GM12878 (cell line): ENCODE results near the gene CENPP. TPM values are rescaled to one million over a fixed set of nuclear protein-coding genes. Genes with fewer than 3 reads are reported as not detected.
A peak's percentile ranks its signal among the peaks of the same experiment; 100 is the strongest.

Experiments
- ATAC-seq: fragments of 200-7000 bp; cut with Tn5 transposase; 3 replicates; pipeline ENCODE4 v1.9.1; 2020; ENCODE audit warnings: mild to moderate bottlenecking, moderate library complexity
- BruUV-seq: library from RNA; stranded (reverse); fragments of 400-500 nt; replicated peaks from 2 replicates; lab custom pipeline; 2021; lab: Mats Ljungman, UMichigan
- CTCF ChIA-PET: fragments of 300-600 bp; sonication (Branson Sonifier 250); formaldehyde crosslinking; extraction: SDS; loops from one replicate; lab custom pipeline; 2021; ENCODE audit warnings: inconsistent platforms; lab: Yijun Ruan, JAX
- POLR2A ChIA-PET: fragments of 350-600 bp; formaldehyde crosslinking; extraction: SDS; loops from one replicate; lab custom pipeline; 2021; ENCODE audit warnings: inconsistent platforms; lab: Charles Lee
- RAD21 ChIA-PET: fragments of 300-600 bp; sonication (Branson Sonifier 250); formaldehyde crosslinking; loops from one replicate; lab custom pipeline; 2023; ENCODE audit warnings: antibody characterized with exemption; ENCODE audit not compliant: unreplicated experiment; lab: Charles Lee
- SMC1A ChIA-PET: fragments of 300-600 bp; sonication (Branson Sonifier 250); formaldehyde crosslinking; loops from one replicate; lab custom pipeline; 2023; ENCODE audit not compliant: unreplicated experiment, uncharacterized antibody; lab: Charles Lee
- DNase-seq: peaks from one replicate; pipeline ENCODE4 v3.0.0-alpha.2; 2011; ENCODE audit warnings: low read depth, low spot score
- FAIRE-seq: peaks from 3 replicates; lab custom pipeline; 2011; peaks lifted over from hg19 to GRCh38; lab: Jason Lieb, UNC
- H2AFZ ChIP-seq: 2 replicates; pipeline ENCODE4 v1.6.0; 2011; ENCODE audit warnings: low read depth, low read length, control low read depth; ENCODE audit not compliant: control insufficient read depth
- H3K27ac ChIP-seq: 2 replicates; pipeline ENCODE4 v1.5.1; 2011; ENCODE audit warnings: control low read depth; ENCODE audit not compliant: control insufficient read depth, insufficient read depth
- H3K27me3 ChIP-seq, 2 experiments: replicated peaks in 1 of 2; 2 replicates each; pipeline versions ENCODE4 v1.6.0 to v1.6.1; 2011; ENCODE audit warnings: low read length in 1 of 2; ENCODE audit not compliant: control insufficient read depth in 2 of 2, insufficient read depth in 2 of 2
- H3K36me3 ChIP-seq, 2 experiments: 2 replicates each; pipeline ENCODE4 v1.5.1; 2011; ENCODE audit warnings: low read length in 1 of 2; ENCODE audit not compliant: control insufficient read depth in 2 of 2, insufficient read depth in 2 of 2
- H3K4me1 ChIP-seq: 2 replicates; pipeline ENCODE4 v1.6.1; 2011; ENCODE audit warnings: mild to moderate bottlenecking, low read length, moderate library complexity, mixed read lengths; ENCODE audit not compliant: control insufficient read depth, insufficient read depth
- H3K4me2 ChIP-seq: 2 replicates; pipeline ENCODE4 v1.6.0; 2011; ENCODE audit warnings: control low read depth; ENCODE audit not compliant: control insufficient read depth, insufficient read depth
- H3K4me3 ChIP-seq: fragments of 200-600 bp; sonication (generic); 2 replicates; pipeline ENCODE4 v1.5.1; 2016
- H3K79me2 ChIP-seq: 2 replicates; pipeline ENCODE4 v1.6.0; 2011; ENCODE audit warnings: low read length; ENCODE audit not compliant: control insufficient read depth, insufficient read depth
- H3K9ac ChIP-seq: 2 replicates; pipeline ENCODE4 v1.8.0; 2011; ENCODE audit warnings: low read length, control low read depth, mixed read lengths; ENCODE audit not compliant: control insufficient read depth, insufficient read depth
- H3K9me3 ChIP-seq: replicated peaks from 3 replicates; pipeline ENCODE4 v1.5.1; 2011; ENCODE audit warnings: mild to moderate bottlenecking, low read length; ENCODE audit not compliant: control insufficient read depth, insufficient read depth
- H4K20me1 ChIP-seq: 2 replicates; pipeline ENCODE4 v1.6.0; 2011; ENCODE audit not compliant: control insufficient read depth, insufficient read depth
- CEBPZ ChIP-seq: fragments of 150-350 bp; IDR thresholded peaks from 2 replicates; pipeline ENCODE4 v1.6.1; 2016; ENCODE audit warnings: low read depth, low read length
- ETV6 ChIP-seq, 2 experiments: fragments of 450-650 bp in 1 of 2; IDR thresholded peaks in 1 of 2; conservative IDR thresholded peaks in 1 of 2; 2 replicates each; pipeline ENCODE4 v1.6.1; 2014; ENCODE audit warnings: antibody characterized with exemption in 1 of 2, borderline replicate concordance in 1 of 2, low read depth in 1 of 2, mild to moderate bottlenecking in 1 of 2, moderate library complexity in 1 of 2
- HSF1 ChIP-seq: fragments of 150-350 bp; IDR thresholded peaks from 2 replicates; pipeline ENCODE4 v1.6.1; 2014; ENCODE audit warnings: mild to moderate bottlenecking, low read depth, low read length
- JUNB ChIP-seq: IDR thresholded peaks from 2 replicates; pipeline ENCODE4 v1.6.1; 2016; ENCODE audit warnings: antibody characterized with exemption, mild to moderate bottlenecking
- LARP7 ChIP-seq: fragments of 450-650 bp; IDR thresholded peaks from 2 replicates; pipeline ENCODE4 v1.6.1; 2017; ENCODE audit warnings: mild to moderate bottlenecking
- RAD51 ChIP-seq: fragments of 450-650 bp; IDR thresholded peaks from 2 replicates; pipeline ENCODE4 v1.6.1; 2016; ENCODE audit warnings: moderate library complexity, mild to moderate bottlenecking, inconsistent platforms
- RUNX3 ChIP-seq: IDR thresholded peaks from 2 replicates; pipeline ENCODE4 v1.6.1; 2012; ENCODE audit warnings: low read length, inconsistent platforms
- ZNF622 ChIP-seq: fragments of 450-650 bp; IDR thresholded peaks from 2 replicates; pipeline ENCODE4 v1.6.1; 2017; ENCODE audit warnings: mild to moderate bottlenecking, inconsistent platforms
- WGBS: methylation state at CpG from one replicate; pipeline ENCODE4 v1.1.6; 2016; ENCODE audit warnings: low lambda C conversion rate; ENCODE audit not compliant: insufficient replicate concordance, insufficient coverage; ENCODE audit errors: missing lambda C conversion rate; 5-methylcytosine and 5-hydroxymethylcytosine counted together
- in situ Hi-C: fragments of 300-500 bp; cut with MboI; formaldehyde crosslinking; loops from 9 replicates; pipeline ENCODE4 v1.14.3; 2018; ENCODE audit warnings: mixed read lengths
- intact Hi-C: fragments of 100-400 bp; cut with micrococcal nuclease; formaldehyde crosslinking; loops from one replicate; pipeline ENCODE4 v1.14.2; 2022; ENCODE audit not compliant: unreplicated experiment
- polyA plus RNA-seq, 11 experiments: library from polyadenylated mRNA; depleted of rRNA in 4 of 11; unstranded in 6 of 11; stranded (reverse) in 5 of 11; fragments of >200 nt; fragmentation: Nextera tagmentation in 4 of 11; fragmentation: Illumina TruSeq in 1 of 11; extraction: Ambion mirVana in 4 of 11; extraction: Trizol in 1 of 11; gene quantifications; 1 replicate in 1 of 11; 2 replicates in 10 of 11; pipeline versions ENCODE4 v1.2.1 to v1.2.3, GENCODE V29; 2011 to 2016; ENCODE audit warnings: inconsistent platforms in 2 of 11, missing spikeins in 2 of 11, low read depth in 1 of 11
- total RNA-seq, 4 experiments: library from RNA; depleted of rRNA in 3 of 4; stranded (reverse); fragments of >200 nt in 3 of 4; fragmentation: Illumina TruSeq in 1 of 4; extraction: Trizol in 1 of 4; gene quantifications; 2 replicates each; pipeline versions ENCODE4 v1.2.1 to v1.2.3, GENCODE V29; 2013 to 2021

The CENPP gene
- total and polyA plus RNA-seq, 10 of the 15 experiments (the other 5 are each of a cell fraction or from before 2014, with no cell fraction given) = 9.4 to 31.4 (median 19.8) TPM

GRCh38 chr9:92439921-92440750, 114.4 kb downstream of the CENPP start:
- H3K4me2 ChIP-seq = peak overlapping the region; percentile 46; the same call in 1 of the 2 replicates
- ATAC-seq (no peak), FAIRE-seq (no peak), DNase-seq (no peak)
- in situ Hi-C loops (loop anchor here (5.0 kb wide), 1 partner anchor 293 kb away; no protein-coding TSS in a partner anchor), intact Hi-C loops (loop anchor here (10.0 kb wide), 1 partner anchor 115 kb away; the partner anchor contains the start of genes CENPP and NOL8)
- H2AFZ ChIP-seq = no peak overlapping the region
- H3K4me1 ChIP-seq = no peaks in the 10 kb centered on the region
- no peaks in the 10 kb centered on the region for H3K36me3 ChIP-seq
- no TSS peak for BruUV-seq
- H3K27ac ChIP-seq = no peak overlapping the region
- H4K20me1 ChIP-seq = no peaks in the 10 kb centered on the region
- RAD21 ChIA-PET = interaction anchor here (1.4 to 2.4 kb wide), 4 partner anchors 112 to 301 kb away, joined by 4 to 10 read pairs (median 8); partner anchors contain the start of gene CENPP
- CTCF ChIA-PET = interaction anchor here (0.5 to 2.3 kb wide), 7 partner anchors 11 to 305 kb away, joined by 3 to 35 read pairs (median 4); no protein-coding TSS in a partner anchor
- H3K27me3 ChIP-seq = no peaks in the 10 kb centered on the region
- SMC1A ChIA-PET = interaction anchor here (1.3 to 1.7 kb wide), 5 partner anchors 31 to 302 kb away, joined by 3 to 8 read pairs (median 7); no protein-coding TSS in a partner anchor
- no peaks in the 10 kb centered on the region for H3K9me3 ChIP-seq
- no peaks in the 10 kb centered on the region for H3K79me2 ChIP-seq
- H3K9ac ChIP-seq = no peak overlapping the region
- POLR2A ChIA-PET = interaction anchor here (0.6 kb wide), 1 partner anchor 246 kb away, joined by 3 read pairs; no protein-coding TSS in a partner anchor
- WGBS = 58% methylated on average over 5 of the region's 5 CpGs
- H3K4me3 ChIP-seq = no peak overlapping the region
- TF ChIP-seq CEBPZ (no peak), LARP7 (no peak), ETV6 (conservative IDR thresholded peaks at IDR 0.05 in 1 of 2, IDR thresholded peaks at IDR 0.05 in 1 of 2; ENCODE audit: borderline replicate concordance in 1 of 2, low read depth in 1 of 2) (no peak), JUNB (no peak), RUNX3 (no peak), RAD51 (no peak), HSF1 (no peak), ZNF622 (no peak)
